GM23248 (cell line): ENCODE measurements around the gene TALDO1. TPM values are rescaled to one million over a fixed set of nuclear protein-coding genes. Genes with fewer than 3 reads are reported as not detected.

Source experiments
- DNase-seq: peaks from one replicate; pipeline ENCODE4 v3.0.0-alpha.2; 2015
- H2AFZ ChIP-seq: fragments of 200-600 bp; sonication (generic); 2 replicates; pipeline ENCODE4 v1.6.1; 2016; ENCODE audit warnings: antibody characterized with exemption
- H3F3A ChIP-seq: fragments of 200-600 bp; sonication (generic); 2 replicates; pipeline ENCODE4 v1.6.1; 2016; ENCODE audit warnings: mild to moderate bottlenecking, antibody characterized with exemption, mixed run types; ENCODE audit not compliant: insufficient read depth
- H3K27ac ChIP-seq: fragments of 200-600 bp; sonication (generic); 2 replicates; pipeline ENCODE4 v1.5.1; 2016; ENCODE audit warnings: mild to moderate bottlenecking
- H3K27me3 ChIP-seq: fragments of 200-600 bp; sonication (generic); replicated peaks from 2 replicates; pipeline ENCODE4 v1.6.1; 2016; ENCODE audit warnings: mild to moderate bottlenecking; ENCODE audit not compliant: insufficient read depth
- H3K36me3 ChIP-seq: fragments of 200-600 bp; sonication (generic); 2 replicates; pipeline ENCODE4 v1.6.1; 2016; ENCODE audit warnings: low read depth, mild to moderate bottlenecking
- H3K4me1 ChIP-seq: fragments of 200-600 bp; sonication (generic); 2 replicates; pipeline ENCODE4 v1.6.1; 2016; ENCODE audit warnings: mild to moderate bottlenecking; ENCODE audit not compliant: insufficient read depth
- H3K4me2 ChIP-seq: fragments of 200-600 bp; sonication (generic); one replicate; pipeline ENCODE4 v1.6.1; 2016; ENCODE audit warnings: mild to moderate bottlenecking; ENCODE audit not compliant: unreplicated experiment
- H3K4me3 ChIP-seq: fragments of 200-600 bp; sonication (generic); 2 replicates; pipeline ENCODE4 v1.5.1; 2016; ENCODE audit warnings: mild to moderate bottlenecking
- H3K79me2 ChIP-seq: fragments of 200-600 bp; sonication (generic); 2 replicates; pipeline ENCODE4 v1.6.1; 2016; ENCODE audit warnings: mild to moderate bottlenecking; ENCODE audit not compliant: insufficient read depth
- H3K9ac ChIP-seq: fragments of 200-600 bp; sonication (generic); 2 replicates; pipeline ENCODE4 v1.6.1; 2016; ENCODE audit warnings: mild to moderate bottlenecking
- H3K9me2 ChIP-seq: fragments of 200-600 bp; sonication (generic); 2 replicates; pipeline ENCODE4 v1.6.1; 2016; ENCODE audit warnings: mixed run types, mild to moderate bottlenecking, moderate library complexity; ENCODE audit not compliant: insufficient read depth
- H3K9me3 ChIP-seq: fragments of 200-600 bp; sonication (generic); one replicate; pipeline ENCODE4 v1.6.1; 2017; ENCODE audit warnings: low read depth
- H4K20me1 ChIP-seq: fragments of 200-600 bp; sonication (generic); 2 replicates; pipeline ENCODE4 v1.6.0; 2016; ENCODE audit not compliant: insufficient read depth
- EZH2 ChIP-seq: fragments of 200-600 bp; sonication (generic); IDR thresholded peaks from 2 replicates; pipeline ENCODE4 v1.6.1; 2018; ENCODE audit warnings: antibody characterized with exemption, mild to moderate bottlenecking; ENCODE audit not compliant: insufficient read depth, poor library complexity, severe bottlenecking
- EZH2phosphoT487 ChIP-seq: fragments of 200-600 bp; sonication (generic); IDR thresholded peaks from 2 replicates; pipeline ENCODE4 v1.6.1; 2018; ENCODE audit warnings: antibody characterized with exemption, moderate library complexity, mild to moderate bottlenecking, low read depth; ENCODE audit not compliant: insufficient read depth
- WGBS, 2 experiments: methylation state at CpG; one replicate each; pipeline ENCODE4 v1.1.6; 2015 to 2017; ENCODE audit warnings: low lambda C conversion rate in 2 of 2, low coverage in 1 of 2; ENCODE audit errors: missing lambda C conversion rate in 2 of 2; 5-methylcytosine and 5-hydroxymethylcytosine counted together
- in situ Hi-C: fragments of 300-500 bp; cut with MboI; formaldehyde crosslinking; loops from 2 replicates; pipeline ENCODE4 v1.15.0; 2020
- polyA plus RNA-seq: library from polyadenylated mRNA; unstranded; fragments of >200 nt; fragmentation: Nextera tagmentation; extraction: Ambion mirVana; gene quantifications from 2 replicates; pipeline ENCODE4 v1.2.1, GENCODE V29; 2016
- total RNA-seq: library from RNA; depleted of rRNA; stranded (reverse); fragments of >200 nt; shearing (Covaris generic); gene quantifications from 2 replicates; pipeline ENCODE4 v1.2.3, GENCODE V29; 2014

The TALDO1 gene
- total and polyA plus RNA-seq, 2 experiments from 2014 or later = 216 to 313 TPM

- Histone ChIP-seq H3K4me3 (no peak overlapping the region), H3F3A (no peaks in the 10 kb centered on the region), H3K27ac (no peak overlapping the region), H3K36me3 (no peaks in the 10 kb centered on the region), H3K9ac (no peak overlapping the region), H3K4me2 (no peak overlapping the region), H3K9me3 (no peaks in the 10 kb centered on the region), H3K27me3 (no peaks in the 10 kb centered on the region), H3K9me2 (no peaks in the 10 kb centered on the region), H2AFZ (no peak overlapping the region), H3K4me1 (0 out of 2 replicates have a peak, but pooled peaks cover 2% of the 10 kb centered on the region), H3K79me2 (0 out of 2 replicates have a peak, but pooled peaks cover 3% of the 10 kb centered on the region), H4K20me1 (no peaks in the 10 kb centered on the region)
- DNase-seq = no peak
- whole genome bisulfite sequencing, 2 experiments = 93% methylated on average over 9 to 28 of the region's 28 CpGs
- in situ Hi-C loops = no loop called here
- no peak for TF ChIP-seq EZH2phosphoT487
- no peak for TF ChIP-seq EZH2
Observed at GRCh38 chr11:721247-721740, 26.0 kb upstream of the TALDO1 start.

- TF ChIP-seq EZH2 (no peak), EZH2phosphoT487 (no peak)
- Histone ChIP-seq H3K9me2 (no peaks in the 10 kb centered on the region), H3K4me3 (no peak overlapping the region), H3K79me2 (0 out of 2 replicates have a peak, but pooled peaks cover 3% of the 10 kb centered on the region), H3K36me3 (no peaks in the 10 kb centered on the region), H3K4me1 (0 out of 2 replicates have a peak, but pooled peaks cover 3% of the 10 kb centered on the region), H2AFZ (no peak overlapping the region), H3K27me3 (no peaks in the 10 kb centered on the region), H4K20me1 (no peaks in the 10 kb centered on the region), H3K4me2 (no peak overlapping the region), H3K9ac (no peak overlapping the region), H3K27ac (no peak overlapping the region), H3K9me3 (no peaks in the 10 kb centered on the region), H3F3A (no peaks in the 10 kb centered on the region)
- DNase-seq = no peak
- WGBS, 2 experiments = 92 to 95% methylated on average over 4 to 33 of the region's 33 CpGs
- in situ Hi-C loops = no loop called here
Observed at GRCh38 chr11:721741-722345, 25.4 kb upstream of the TALDO1 start.

- H3K9me2 ChIP-seq = no peaks in the 10 kb centered on the region
- TF ChIP-seq EZH2phosphoT487 (no peak), EZH2 (no peak)
- H3K27ac ChIP-seq = no peak overlapping the region
- H3K36me3 ChIP-seq = no peaks in the 10 kb centered on the region
- peaks cover 6% of the 10 kb centered on the region for H3K4me1 ChIP-seq
- no peak overlapping the region for H3K9ac ChIP-seq
- no peak overlapping the region for H3K4me3 ChIP-seq
- H3F3A ChIP-seq = no peaks in the 10 kb centered on the region
- DNase-seq = no peak
- H3K4me2 ChIP-seq = no peak overlapping the region
- no peaks in the 10 kb centered on the region for H3K9me3 ChIP-seq
- H3K79me2 ChIP-seq = 0 out of 2 replicates have a peak, but pooled peaks cover 3% of the 10 kb centered on the region
- H3K27me3 ChIP-seq = no peaks in the 10 kb centered on the region
- H2AFZ ChIP-seq = no peak overlapping the region
- in situ Hi-C loops = no loop called here
- 79 to 93% methylated on average over 16 to 20 of the region's 20 CpGs for WGBS, 2 experiments
- H4K20me1 ChIP-seq = no peaks in the 10 kb centered on the region
Observed at GRCh38 chr11:722346-722811, 24.9 kb upstream of the TALDO1 start.

GRCh38 chr11:723120-723883 is 24.0 kb upstream of the TALDO1 start:
- H3K79me2 ChIP-seq = no peaks in the 10 kb centered on the region
- H3K4me1 ChIP-seq = peaks cover 13% of the 10 kb centered on the region
- H3K9me3 ChIP-seq = no peaks in the 10 kb centered on the region
- no peak overlapping the region for H2AFZ ChIP-seq
- DNase-seq = peak; percentile 68
- H3F3A ChIP-seq = no peaks in the 10 kb centered on the region
- 55 to 65% methylated on average over 7 to 8 of the region's 8 CpGs for WGBS, 2 experiments
- in situ Hi-C loops = no loop called here
- no peak overlapping the region for H3K4me2 ChIP-seq
- H3K27ac ChIP-seq = no peak overlapping the region
- H4K20me1 ChIP-seq = no peaks in the 10 kb centered on the region
- no peaks in the 10 kb centered on the region for H3K27me3 ChIP-seq
- no peak overlapping the region for H3K4me3 ChIP-seq
- no peak for TF ChIP-seq EZH2phosphoT487
- no peak for TF ChIP-seq EZH2
- H3K36me3 ChIP-seq = no peaks in the 10 kb centered on the region
- no peak overlapping the region for H3K9ac ChIP-seq
- H3K9me2 ChIP-seq = no peaks in the 10 kb centered on the region
